ENCODE data around the gene RETREG1.

RETREG1 gene

GRCh38 chr5:16521521-16522483 lies 95.0 kb downstream of the RETREG1 start:
- no peak for DNase-seq

DNA sequence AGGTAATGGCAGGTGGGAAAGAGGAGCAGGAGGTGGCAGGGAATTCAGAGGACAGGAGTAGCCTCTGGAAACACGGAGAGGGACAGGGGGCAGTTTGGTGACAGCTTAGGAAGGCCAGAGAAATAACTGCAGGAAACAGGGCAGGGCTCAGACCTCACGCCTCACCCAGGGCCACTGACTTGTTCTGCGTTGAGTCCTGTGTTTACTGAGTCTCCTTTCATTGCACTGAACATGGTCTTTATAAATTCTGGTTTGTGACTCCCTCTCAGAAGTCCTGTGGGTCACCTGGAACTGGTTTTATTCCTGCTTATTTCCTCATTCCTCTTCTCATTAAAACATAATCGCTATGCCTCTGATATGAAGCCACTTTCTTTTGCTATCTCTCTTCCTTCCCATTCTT lies 96.0 kb downstream of the RETREG1 start:
- DNase-seq = no peak

DNA sequence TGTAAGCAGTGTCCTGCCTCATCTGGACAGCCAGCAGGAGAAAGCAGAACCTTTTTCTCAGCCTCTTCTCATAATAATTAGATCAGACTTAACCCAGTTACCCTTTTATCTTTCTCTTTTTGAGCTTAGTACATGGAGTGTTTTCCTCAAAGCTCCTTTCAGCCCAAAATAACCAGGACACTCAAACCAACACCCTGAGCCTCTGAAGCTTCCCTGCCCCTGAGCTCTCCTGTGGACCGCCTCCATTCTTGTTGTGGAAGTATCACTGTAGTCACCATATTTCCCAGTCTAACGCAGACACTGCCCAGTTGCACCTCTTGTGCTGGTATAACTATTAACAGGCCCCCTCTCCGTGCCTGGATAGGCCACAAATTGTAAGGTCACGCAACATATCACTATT lies 97.4 kb downstream of the RETREG1 start:
- DNase-seq = no peak

DNA sequence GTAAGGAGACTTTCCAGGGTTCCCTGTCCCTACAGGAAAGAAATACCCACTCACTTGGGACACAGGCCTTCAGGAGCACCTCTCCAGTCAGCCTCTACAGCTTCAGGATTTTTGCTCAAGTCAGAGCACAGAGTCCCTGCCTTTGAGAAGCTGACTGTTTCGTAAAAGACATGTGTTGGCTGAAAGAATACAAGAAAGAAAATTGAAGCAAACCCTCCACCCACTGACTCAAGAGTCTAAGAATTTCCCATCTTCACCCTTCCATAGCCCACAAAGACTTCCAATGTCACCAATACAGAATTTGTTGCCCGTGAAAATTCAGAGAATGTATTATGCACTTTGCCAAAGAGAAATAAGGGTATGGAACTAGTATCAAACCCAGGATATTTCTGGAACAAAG lies 98.2 kb downstream of the RETREG1 start:
- DNase-seq = no peak

- no peak for DNase-seq
Observed at GRCh38 chr5:16515532-16515931, 101.3 kb downstream of the RETREG1 start.

DNA sequence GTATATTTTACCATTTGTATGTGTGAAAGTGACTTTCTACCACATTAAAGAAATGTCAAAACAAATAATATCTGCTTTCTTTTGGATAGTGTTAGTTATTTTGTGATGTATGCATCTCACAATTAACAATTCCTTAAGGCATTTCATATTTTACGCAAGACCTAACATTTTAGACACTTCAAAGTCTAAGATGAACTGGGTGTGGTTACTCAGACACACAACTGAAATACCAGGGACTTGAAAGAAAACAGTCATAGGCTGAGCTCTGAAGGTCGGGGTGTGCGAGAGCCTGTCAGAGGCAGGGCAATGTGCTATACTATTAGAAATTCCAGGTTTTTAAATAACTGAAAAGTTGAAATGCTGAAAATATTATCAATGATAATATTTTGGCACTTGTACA lies 106.7 kb downstream of the RETREG1 start:
- DNase-seq = no peak

DNA sequence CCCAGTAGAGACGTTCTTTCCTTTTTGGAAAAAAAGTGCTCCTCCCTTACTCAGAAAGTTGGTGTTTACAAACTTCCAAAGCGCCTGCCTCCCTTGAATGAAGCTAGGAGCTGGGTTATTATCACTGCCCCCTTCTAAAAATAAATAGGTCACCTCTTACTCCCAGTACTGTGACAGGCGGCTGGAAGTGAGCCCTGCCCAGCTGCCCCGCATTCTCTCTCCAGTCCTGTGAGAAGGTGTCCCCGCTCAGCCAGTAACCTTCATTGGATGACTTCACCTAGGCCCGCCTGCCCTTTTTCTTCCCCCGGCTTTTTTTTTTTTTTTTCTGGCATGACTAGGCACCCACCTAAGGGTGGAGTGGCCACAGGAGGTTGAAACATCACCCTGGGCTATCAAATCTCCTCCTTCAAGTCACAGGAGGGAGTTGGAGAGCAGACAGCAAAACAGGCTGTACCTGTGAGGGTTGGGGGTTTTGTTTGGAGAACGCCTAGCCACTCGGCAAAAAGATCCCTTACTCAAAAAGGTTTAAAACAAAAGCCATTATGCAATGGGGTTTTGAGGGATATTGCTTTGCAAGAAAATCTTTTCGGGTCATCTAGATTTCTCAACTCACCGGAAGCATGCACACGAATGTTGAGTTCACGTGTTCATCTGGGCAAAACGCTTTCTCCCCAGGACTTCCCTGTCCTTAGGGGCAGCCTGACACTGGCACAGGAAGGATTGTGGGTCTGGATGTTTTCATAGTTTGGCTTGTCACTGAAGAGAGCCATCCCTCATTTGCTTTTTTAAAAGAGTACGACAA lies 107.9 kb downstream of the RETREG1 start:
- no peak for DNase-seq

DNA sequence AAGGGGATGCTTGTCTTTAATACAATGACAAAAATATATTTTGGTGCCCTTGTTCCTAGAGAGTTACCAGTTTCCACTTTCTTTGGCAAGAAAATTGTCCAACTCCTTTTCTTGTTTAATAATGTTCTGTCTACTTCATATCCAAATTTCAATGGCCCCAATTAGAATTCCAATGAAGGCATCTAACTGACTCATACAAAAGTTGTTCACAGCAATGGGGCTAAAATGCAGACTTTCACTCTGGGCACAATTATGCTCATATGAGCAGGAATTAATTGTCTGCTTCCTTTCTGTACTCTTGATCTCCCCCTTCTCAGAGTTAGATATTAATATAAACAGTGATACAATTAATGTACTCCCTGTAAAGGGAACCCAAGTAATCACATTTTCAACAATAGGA lies 109.1 kb downstream of the RETREG1 start:
- DNase-seq = no peak

GRCh38 chr5:16505904-16506303 lies 110.9 kb downstream of the RETREG1 start:
- no peak for DNase-seq

- no peak for DNase-seq
Observed at GRCh38 chr5:16505140-16505891, 111.5 kb downstream of the RETREG1 start.

- DNase-seq = no peak
Observed at GRCh38 chr5:16504571-16504970, 112.2 kb downstream of the RETREG1 start.

- no peak for DNase-seq
Observed at GRCh38 chr5:16502866-16503265, 113.9 kb downstream of the RETREG1 start.

DNA sequence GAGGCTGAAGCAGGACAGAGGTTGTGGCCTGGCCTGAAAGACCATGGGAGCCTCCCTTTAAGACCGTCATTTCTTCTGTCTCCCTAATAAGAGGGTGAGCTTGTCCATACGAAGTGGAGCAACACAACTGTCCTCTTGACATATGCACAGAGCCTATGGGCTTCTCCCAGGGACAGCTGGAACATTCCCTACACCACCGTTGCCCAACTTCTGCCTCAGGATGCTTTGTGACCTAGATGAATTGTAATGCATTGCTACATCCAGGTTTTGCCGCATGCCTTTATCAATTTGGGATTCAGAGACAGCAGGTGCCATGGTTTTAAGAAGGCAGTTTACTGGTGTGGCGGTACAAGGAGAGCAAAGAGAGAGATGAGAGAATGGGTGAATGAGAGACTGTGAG lies 116.8 kb downstream of the RETREG1 start:
- DNase-seq = no peak

GRCh38 chr5:16497546-16497945 lies 119.3 kb downstream of the RETREG1 start:
- no peak for DNase-seq

GRCh38 chr5:16493261-16493660 lies 123.5 kb downstream of the RETREG1 start:
- no peak for DNase-seq

DNA sequence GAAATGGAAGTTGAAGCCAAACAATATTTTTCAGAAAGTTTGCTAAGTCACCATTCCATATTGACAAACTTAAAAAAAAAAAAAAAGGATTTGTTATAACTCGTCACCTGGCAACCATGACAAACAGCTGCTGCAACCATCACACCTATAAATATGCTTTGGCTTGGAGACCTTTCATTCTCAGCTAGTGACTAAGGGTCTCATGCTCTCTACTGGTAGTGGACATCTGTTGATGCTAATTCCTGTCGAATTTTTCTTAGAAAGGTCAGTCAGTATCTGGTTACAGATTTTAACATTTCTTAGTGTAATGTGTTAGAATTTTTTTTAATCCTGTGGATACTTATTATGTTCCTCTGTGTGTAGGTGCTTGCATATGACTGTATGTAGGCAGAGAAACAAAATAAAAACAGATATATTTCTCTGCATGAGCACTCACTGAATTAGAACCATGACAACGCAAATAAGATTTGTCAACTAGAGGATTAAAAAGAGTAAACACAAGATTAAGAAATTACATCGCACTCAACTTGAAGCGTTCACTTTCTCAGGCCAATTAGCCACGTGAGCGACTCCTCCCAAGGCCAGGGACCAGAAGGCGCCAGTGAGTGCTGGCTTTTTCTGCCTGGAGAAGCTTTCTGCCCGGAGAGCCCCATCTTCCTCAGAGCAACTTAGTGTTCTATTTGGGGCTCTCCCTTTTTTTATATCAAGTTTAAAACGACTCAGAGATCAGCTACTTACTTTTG lies 124.2 kb downstream of the RETREG1 start:
- DNase-seq = no peak

DNA sequence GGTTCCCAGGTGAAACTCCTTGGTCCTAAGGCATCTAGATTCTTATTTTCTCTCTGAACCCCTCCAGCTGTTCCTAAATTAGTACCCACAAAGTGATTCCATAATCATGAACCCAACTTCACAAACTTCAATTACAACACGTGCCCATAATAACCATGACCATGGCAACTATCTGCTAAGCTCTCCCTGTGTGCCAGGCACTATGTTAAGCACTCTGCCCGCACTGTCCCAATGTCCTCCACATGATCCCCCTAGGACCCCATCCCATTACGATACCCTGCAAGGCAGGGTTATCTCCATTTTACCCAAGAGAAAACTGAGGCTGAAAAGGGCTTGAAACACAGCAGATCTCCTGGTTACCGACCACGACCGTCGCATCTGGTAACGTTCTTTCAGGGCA lies 125.9 kb downstream of the RETREG1 start:
- no peak for DNase-seq

GRCh38 chr5:16489322-16489791 lies 127.4 kb downstream of the RETREG1 start:
- no peak for DNase-seq

DNA sequence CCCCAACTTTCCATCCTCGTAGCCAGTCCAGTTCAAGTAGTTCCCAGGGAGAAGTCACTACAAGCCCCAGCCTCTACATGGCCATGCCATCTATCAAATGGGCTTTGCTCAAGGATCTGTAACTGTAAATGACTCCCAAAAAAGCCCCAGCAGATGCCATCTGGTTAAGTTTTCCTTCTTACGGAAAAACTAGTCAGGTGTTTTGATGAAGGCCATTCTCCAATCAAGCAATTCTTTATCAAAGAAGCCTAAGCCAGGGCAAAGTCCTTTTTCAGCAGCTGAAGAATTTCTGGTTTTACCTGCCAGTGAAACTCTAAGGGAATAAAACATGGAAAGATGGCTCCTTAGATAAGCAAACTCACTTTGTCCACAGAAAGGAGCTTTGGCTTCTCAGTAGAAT lies 129.3 kb downstream of the RETREG1 start:
- DNase-seq = no peak

GRCh38 chr5:16486711-16487111 lies 130.1 kb downstream of the RETREG1 start:
- no peak for DNase-seq

DNA sequence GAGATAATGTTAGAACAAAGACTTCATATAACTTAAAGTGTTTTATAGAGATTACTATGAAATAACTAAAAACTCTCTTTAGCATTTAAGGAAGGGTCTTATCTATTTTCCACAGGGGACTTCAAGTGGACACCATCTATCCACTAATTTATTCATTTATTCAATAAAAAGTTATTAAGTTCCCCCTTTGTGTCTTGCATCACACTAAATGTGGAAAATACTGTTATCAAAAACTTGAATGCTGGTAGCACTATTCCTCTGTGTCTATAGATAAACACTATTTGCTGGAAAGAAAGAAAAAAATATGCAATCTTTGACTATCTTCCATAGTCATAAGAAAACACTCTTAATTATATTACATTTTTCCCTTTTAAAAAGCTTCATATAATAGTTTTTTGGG lies 131.1 kb downstream of the RETREG1 start:
- DNase-seq = no peak

GRCh38 chr5:16484081-16484480 lies 132.7 kb downstream of the RETREG1 start:
- DNase-seq = no peak

Measured in stimulated activated CD4-positive, alpha-beta T cell treated with anti-CD3 and anti-CD28 coated beads, Interleukin-2, amount 100 ng/mL, for 24 hours (primary cell).